Hepatocyte (in vitro differentiated cells): ENCODE data around the gene AOAH. TPM values are rescaled to one million over a fixed set of nuclear protein-coding genes. Genes with fewer than 3 reads are reported as not detected.
"Not testable (repeated sequence)": the region's sequence is repeated elsewhere in the genome, so short reads cannot be mapped to it uniquely, and the experiment has no call there.

Experiments
- DNase-seq: peaks from one replicate; pipeline ENCODE4 v3.0.0-alpha.2; 2016; ENCODE audit warnings: low spot score
- H2AFZ ChIP-seq: fragments of 200-600 bp; sonication (generic); 2 replicates; pipeline ENCODE4 v1.6.0; 2016; ENCODE audit warnings: antibody characterized with exemption, mild to moderate bottlenecking
- H3K27ac ChIP-seq: fragments of 200-600 bp; sonication (generic); 2 replicates; pipeline ENCODE4 v1.5.1; 2016; ENCODE audit warnings: mild to moderate bottlenecking
- H3K27me3 ChIP-seq: fragments of 200-600 bp; sonication (generic); 2 replicates; pipeline ENCODE4 v1.6.1; 2016
- H3K36me3 ChIP-seq: fragments of 200-600 bp; sonication (generic); replicated peaks from 2 replicates; pipeline ENCODE4 v1.5.1; 2016; ENCODE audit warnings: low read depth; ENCODE audit not compliant: insufficient read depth
- H3K4me1 ChIP-seq: fragments of 200-600 bp; sonication (generic); 2 replicates; pipeline ENCODE4 v1.5.1; 2016; ENCODE audit warnings: mild to moderate bottlenecking, moderate library complexity; ENCODE audit not compliant: insufficient read depth
- H3K4me2 ChIP-seq: fragments of 200-600 bp; sonication (generic); 2 replicates; pipeline ENCODE4 v1.6.0; 2016
- H3K4me3 ChIP-seq: fragments of 200-600 bp; sonication (generic); 2 replicates; pipeline ENCODE4 v1.5.1; 2016; ENCODE audit warnings: mild to moderate bottlenecking
- H3K79me2 ChIP-seq: fragments of 200-600 bp; sonication (generic); 2 replicates; pipeline ENCODE4 v1.6.0; 2017; ENCODE audit warnings: mild to moderate bottlenecking
- H3K9me2 ChIP-seq: fragments of 200-600 bp; sonication (generic); replicated peaks from 2 replicates; pipeline ENCODE4 v1.6.0; 2017; ENCODE audit warnings: mild to moderate bottlenecking; ENCODE audit not compliant: insufficient read depth
- H3K9me3 ChIP-seq: fragments of 200-600 bp; sonication (generic); 2 replicates; pipeline ENCODE4 v1.5.1; 2016; ENCODE audit warnings: low read depth, mild to moderate bottlenecking
- H4K20me1 ChIP-seq: fragments of 200-600 bp; sonication (generic); 2 replicates; pipeline ENCODE4 v1.6.0; 2016; ENCODE audit warnings: mild to moderate bottlenecking; ENCODE audit not compliant: insufficient read depth, poor library complexity, severe bottlenecking
- EZH2 ChIP-seq: fragments of 200-600 bp; sonication (generic); IDR thresholded peaks from 2 replicates; pipeline ENCODE4 v1.6.1; 2016; ENCODE audit warnings: antibody characterized with exemption, mild to moderate bottlenecking, borderline replicate concordance
- EZH2phosphoT487 ChIP-seq: fragments of 200-600 bp; sonication (generic); IDR thresholded peaks from one replicate; pipeline ENCODE4 v1.6.1; 2018; ENCODE audit warnings: antibody characterized with exemption, mild to moderate bottlenecking, low read depth, moderate library complexity; ENCODE audit not compliant: unreplicated experiment, severe bottlenecking
- WGBS: methylation state at CpG from one replicate; pipeline ENCODE4 v1.1.6; 2016; ENCODE audit warnings: low lambda C conversion rate; ENCODE audit errors: missing lambda C conversion rate; 5-methylcytosine and 5-hydroxymethylcytosine counted together
- polyA plus RNA-seq: library from polyadenylated mRNA; unstranded; fragments of >200 nt; fragmentation: Nextera tagmentation; extraction: Ambion mirVana; gene quantifications from 2 replicates; pipeline ENCODE4 v1.2.1, GENCODE V29; 2016
- total RNA-seq: library from RNA; depleted of rRNA; stranded (reverse); fragments of >200 nt; gene quantifications from 2 replicates; pipeline ENCODE4 v1.2.3, GENCODE V29; 2014
- TF ChIP-seq, protein P1 (sequence below): fragments of 200-600 bp; sonication (generic); IDR thresholded peaks from 2 replicates; pipeline ENCODE4 v1.5.1; 2016; ENCODE audit warnings: antibody characterized with exemption, mild to moderate bottlenecking; ENCODE audit not compliant: poor library complexity

AOAH gene
- total and polyA plus RNA-seq, 2 experiments from 2014 or later, result 2.4 to 3.9 TPM

DNA sequence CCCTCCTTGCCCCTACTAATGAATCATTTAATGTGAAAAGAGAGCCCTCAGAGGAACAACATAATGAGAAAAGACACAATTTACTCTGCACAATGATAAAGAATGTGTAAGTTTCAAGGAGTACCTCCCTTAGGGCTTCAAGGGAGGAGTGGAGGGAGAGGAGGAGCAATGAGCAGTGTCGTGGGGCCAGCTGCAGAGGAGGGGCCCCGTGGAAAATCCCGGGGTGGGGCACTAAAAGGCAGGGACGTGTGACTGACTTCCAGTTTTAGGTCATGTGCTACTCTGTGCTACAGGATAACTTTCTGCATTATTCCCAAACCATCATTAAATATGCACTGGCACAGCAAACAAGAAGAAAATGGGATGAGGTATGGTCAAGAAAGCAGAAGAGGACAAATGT, 226.5 kb downstream of the AOAH start:
- no peak for TF ChIP-seq EZH2
- no peak for DNase-seq
- Histone ChIP-seq H3K4me3 (no peak overlapping the region), H3K4me1 (no peaks in the 10 kb centered on the region), H4K20me1 (no peaks in the 10 kb centered on the region), H3K27me3 (no peaks in the 10 kb centered on the region), H3K27ac (no peak overlapping the region), H3K9me2 (no peaks in the 10 kb centered on the region), H3K36me3 (no peaks in the 10 kb centered on the region), H3K9me3 (no peaks in the 10 kb centered on the region), H3K79me2 (no peaks in the 10 kb centered on the region), H3K4me2 (no peak overlapping the region), H2AFZ (no peak overlapping the region)
- 53% methylated on average over 4 of the region's 4 CpGs for WGBS

DNA sequence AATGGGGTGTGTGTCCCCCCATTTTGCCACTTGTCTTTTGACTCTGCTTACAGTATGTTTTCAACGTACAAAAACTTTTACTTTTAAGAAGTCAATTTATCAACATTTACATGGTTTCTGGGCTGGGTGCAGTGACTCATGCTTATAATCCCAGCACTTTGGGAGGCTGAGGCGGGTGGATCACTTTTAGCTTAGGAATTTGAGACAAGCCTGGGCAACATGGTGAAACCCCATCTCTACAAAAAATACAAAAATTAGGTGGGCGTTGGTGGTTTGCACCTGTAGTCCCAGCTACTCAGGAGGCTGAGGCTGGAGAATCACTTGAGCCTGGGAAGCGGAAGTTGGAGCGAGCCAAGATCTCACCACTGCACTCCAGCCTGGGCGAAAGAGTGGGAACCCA, 227.1 kb downstream of the AOAH start:
- not testable (repeated sequence) for H3K9me2 ChIP-seq, H3K27me3 ChIP-seq, H3K4me3 ChIP-seq, H3K79me2 ChIP-seq, H3K4me1 ChIP-seq, H3K36me3 ChIP-seq, H2AFZ ChIP-seq, H3K27ac ChIP-seq, H3K4me2 ChIP-seq, DNase-seq, H3K9me3 ChIP-seq, H4K20me1 ChIP-seq
- 75% methylated on average over 6 of the region's 6 CpGs for WGBS

DNA sequence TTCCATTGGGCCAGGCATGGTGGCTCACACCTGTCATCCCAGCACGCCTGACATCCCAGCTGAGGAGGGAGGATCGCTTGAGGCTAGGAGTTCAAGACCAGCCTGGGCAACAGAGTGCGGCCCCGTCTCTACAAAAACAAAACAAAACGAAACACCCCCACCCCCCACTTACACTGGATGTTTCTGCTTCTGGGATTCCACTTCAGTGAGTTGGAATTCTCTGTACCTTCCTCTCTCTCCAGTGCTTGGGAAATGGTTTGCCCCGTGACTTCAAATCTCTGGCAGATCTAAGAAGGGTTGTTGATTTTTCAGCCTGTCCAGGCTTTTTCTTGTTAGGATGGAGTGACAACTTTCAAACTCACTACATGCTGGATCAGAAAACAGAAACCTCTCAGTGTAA, 227.7 kb downstream of the AOAH start:
- H3K4me1 ChIP-seq, result no peaks in the 10 kb centered on the region
- no peaks in the 10 kb centered on the region for H3K27me3 ChIP-seq
- no peak overlapping the region for H3K27ac ChIP-seq
- no peaks in the 10 kb centered on the region for H3K9me3 ChIP-seq
- H3K4me3 ChIP-seq, result no peak overlapping the region
- no peak overlapping the region for H2AFZ ChIP-seq
- H3K9me2 ChIP-seq, result no peaks in the 10 kb centered on the region
- H4K20me1 ChIP-seq, result no peaks in the 10 kb centered on the region
- DNase-seq, result no peak
- TF ChIP-seq EZH2, result no peak
- TF ChIP-seq, protein P1, sequence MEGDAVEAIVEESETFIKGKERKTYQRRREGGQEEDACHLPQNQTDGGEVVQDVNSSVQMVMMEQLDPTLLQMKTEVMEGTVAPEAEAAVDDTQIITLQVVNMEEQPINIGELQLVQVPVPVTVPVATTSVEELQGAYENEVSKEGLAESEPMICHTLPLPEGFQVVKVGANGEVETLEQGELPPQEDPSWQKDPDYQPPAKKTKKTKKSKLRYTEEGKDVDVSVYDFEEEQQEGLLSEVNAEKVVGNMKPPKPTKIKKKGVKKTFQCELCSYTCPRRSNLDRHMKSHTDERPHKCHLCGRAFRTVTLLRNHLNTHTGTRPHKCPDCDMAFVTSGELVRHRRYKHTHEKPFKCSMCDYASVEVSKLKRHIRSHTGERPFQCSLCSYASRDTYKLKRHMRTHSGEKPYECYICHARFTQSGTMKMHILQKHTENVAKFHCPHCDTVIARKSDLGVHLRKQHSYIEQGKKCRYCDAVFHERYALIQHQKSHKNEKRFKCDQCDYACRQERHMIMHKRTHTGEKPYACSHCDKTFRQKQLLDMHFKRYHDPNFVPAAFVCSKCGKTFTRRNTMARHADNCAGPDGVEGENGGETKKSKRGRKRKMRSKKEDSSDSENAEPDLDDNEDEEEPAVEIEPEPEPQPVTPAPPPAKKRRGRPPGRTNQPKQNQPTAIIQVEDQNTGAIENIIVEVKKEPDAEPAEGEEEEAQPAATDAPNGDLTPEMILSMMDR, result no peak
- no peak for TF ChIP-seq EZH2phosphoT487
- 89% methylated on average over 6 of the region's 6 CpGs for WGBS
- no peak overlapping the region for H3K4me2 ChIP-seq
- no peaks in the 10 kb centered on the region for H3K79me2 ChIP-seq
- no peaks in the 10 kb centered on the region for H3K36me3 ChIP-seq

DNA sequence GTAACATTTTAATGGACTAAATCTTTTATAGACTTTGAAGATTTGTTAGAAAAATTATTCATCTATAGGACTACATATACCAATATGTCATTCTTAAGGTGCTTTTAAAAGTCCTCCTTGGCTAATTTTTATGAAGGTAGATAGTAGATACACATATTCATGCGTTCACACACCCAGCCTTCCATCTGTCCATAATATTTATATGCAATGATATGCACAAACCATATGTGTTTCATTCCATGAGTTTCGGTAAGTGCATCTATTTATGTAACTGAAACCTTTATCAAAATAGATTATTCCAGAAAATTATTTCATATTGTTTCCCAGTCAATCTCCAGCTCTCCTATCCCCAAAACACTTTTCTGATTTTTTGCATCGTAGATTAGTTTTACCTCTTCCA, 233.0 kb downstream of the AOAH start:
- Histone ChIP-seq H3K27me3 (no peaks in the 10 kb centered on the region), H2AFZ (no peak overlapping the region), H3K36me3 (no peaks in the 10 kb centered on the region), H3K4me3 (no peak overlapping the region), H3K4me1 (no peaks in the 10 kb centered on the region), H3K9me2 (no peaks in the 10 kb centered on the region), H3K27ac (no peak overlapping the region), H3K9me3 (no peaks in the 10 kb centered on the region), H3K4me2 (no peak overlapping the region), H4K20me1 (no peaks in the 10 kb centered on the region), H3K79me2 (no peaks in the 10 kb centered on the region)
- DNase-seq, result no peak
- TF ChIP-seq EZH2phosphoT487, result no peak
- TF ChIP-seq, protein P1, result no peak
- TF ChIP-seq EZH2, result no peak
- 93% methylated on average over 3 of the region's 3 CpGs for WGBS

DNA sequence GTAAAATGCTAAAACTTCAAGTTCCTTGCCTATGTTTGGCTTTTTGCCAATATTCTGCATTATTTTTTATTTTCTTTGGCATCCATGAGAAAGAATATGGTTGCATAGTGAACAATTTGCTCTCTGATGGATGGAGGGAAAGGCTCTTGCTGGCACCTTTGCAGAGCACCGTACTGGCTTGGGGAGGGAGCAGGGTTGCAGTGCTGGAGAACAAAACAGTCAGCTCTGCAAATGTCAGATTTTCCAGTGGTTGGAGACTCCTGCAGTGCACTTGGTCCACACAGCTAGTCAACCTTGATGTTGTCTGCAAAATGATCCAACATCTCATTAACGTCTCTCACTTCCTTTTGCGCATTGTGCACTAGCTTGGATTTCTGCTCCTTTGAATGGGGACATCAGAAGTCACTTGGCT, 233.9 kb downstream of the AOAH start:
- Histone ChIP-seq H3K4me3 (no peak overlapping the region), H3K9me2 (no peaks in the 10 kb centered on the region), H3K36me3 (no peaks in the 10 kb centered on the region), H3K27ac (no peak overlapping the region), H3K4me2 (no peak overlapping the region), H3K79me2 (no peaks in the 10 kb centered on the region), H3K4me1 (no peaks in the 10 kb centered on the region), H2AFZ (no peak overlapping the region), H3K9me3 (no peaks in the 10 kb centered on the region), H4K20me1 (no peaks in the 10 kb centered on the region), H3K27me3 (no peaks in the 10 kb centered on the region)
- DNase-seq, result no peak
- WGBS, result 92% methylated on average over 3 of the region's 3 CpGs
- no peak for TF ChIP-seq EZH2
- TF ChIP-seq EZH2phosphoT487, result no peak
- TF ChIP-seq, protein P1, result no peak

DNA sequence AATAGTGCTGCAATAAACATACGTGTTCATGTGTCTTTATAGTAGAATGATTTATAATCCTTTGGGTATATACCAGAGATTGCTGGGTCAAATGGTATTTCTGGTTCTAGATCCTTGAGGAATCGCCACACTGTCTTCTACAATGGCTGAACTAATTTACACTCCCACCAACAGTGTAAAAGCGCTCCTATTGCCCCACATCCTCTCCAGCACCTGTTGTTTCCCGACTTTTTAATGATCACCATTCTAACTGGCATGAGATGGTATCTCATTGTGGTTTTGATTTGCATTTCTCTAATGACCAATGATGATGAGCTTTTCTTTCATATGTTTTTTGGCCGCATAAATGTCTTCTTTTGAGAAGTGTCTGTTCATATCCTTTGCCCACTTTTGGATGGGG, 235.6 kb downstream of the AOAH start:
- H2AFZ ChIP-seq, H3K4me3 ChIP-seq, H3K9me3 ChIP-seq, DNase-seq, H3K36me3 ChIP-seq, H4K20me1 ChIP-seq, H3K27ac ChIP-seq, H3K4me1 ChIP-seq, H3K27me3 ChIP-seq, H3K79me2 ChIP-seq, H3K9me2 ChIP-seq, H3K4me2 ChIP-seq: not testable (repeated sequence)
- 97% methylated on average over 5 of the region's 5 CpGs for WGBS
